ENCODE data around the gene CDK10.
"Not testable (repeated sequence)": the region's sequence is repeated elsewhere in the genome, so short reads cannot be mapped to it uniquely, and the experiment has no call there.

Gene CDK10

DNA sequence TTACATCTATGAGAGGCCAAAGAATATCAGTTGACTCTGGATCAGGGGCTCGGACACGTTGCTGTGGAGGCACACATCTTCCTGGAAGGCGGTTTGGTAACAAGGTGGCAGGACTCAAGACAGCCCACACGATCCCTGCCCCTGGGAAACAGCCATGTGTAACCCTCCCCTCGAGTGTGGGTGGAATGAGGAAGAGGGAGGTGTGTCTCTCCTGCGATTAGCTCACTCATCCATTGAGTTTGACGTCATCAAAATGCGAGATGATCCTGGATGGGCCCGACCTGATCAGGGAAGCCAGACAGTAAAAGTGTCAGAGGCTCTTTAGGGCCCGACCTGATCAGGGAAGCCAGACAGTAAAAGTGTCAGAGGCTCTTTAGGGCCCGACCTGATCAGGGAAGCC is 22.3 kb upstream of the CDK10 start:
- DNase-seq; intact Hi-C loops (cut with DNase I): not testable (repeated sequence)

DNA sequence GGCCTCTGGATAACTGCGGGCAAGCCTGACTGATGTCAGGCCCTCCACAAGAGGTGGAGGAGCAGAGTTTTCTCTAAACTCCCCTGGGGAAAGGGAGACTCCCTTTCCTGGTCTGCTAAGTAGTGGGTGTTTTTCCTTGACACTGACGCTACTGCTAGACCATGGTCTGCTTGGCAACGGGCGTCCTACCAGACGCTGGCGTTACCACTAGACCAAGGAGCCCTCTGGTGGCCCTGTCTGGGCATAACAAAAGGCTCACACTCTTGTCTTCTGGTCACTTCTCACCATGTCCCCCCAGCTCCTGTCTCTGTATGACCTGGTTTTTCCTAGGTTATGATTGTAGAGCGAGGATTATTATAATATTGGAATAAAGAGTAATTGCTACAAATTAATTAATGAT is 19.5 kb upstream of the CDK10 start:
- DNase-seq: peak in 7 of 10 donors; percentile 33 to 93 (median 54)
- intact Hi-C loops (cut with DNase I): not testable (repeated sequence)

DNA sequence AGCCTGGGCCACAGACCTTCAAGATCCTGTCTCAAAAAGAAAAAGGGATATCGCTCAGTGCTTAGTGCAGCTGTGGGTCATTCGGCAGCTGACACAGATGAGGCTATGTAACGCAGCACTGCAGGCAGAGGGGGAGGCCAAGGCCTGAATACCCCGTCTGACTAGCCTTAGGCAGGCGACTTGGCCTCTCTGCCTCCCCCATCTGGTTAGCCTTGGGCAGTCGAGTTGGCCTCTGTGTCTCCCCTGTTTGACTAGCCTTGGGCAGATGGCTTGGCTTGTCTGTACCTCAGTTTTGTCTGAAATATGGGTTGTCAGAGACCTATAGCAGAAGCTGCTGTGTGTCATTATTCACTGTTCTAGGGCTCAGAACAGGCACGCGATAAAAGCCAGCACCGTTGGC is 18.9 kb upstream of the CDK10 start:
- no peak for DNase-seq

DNA sequence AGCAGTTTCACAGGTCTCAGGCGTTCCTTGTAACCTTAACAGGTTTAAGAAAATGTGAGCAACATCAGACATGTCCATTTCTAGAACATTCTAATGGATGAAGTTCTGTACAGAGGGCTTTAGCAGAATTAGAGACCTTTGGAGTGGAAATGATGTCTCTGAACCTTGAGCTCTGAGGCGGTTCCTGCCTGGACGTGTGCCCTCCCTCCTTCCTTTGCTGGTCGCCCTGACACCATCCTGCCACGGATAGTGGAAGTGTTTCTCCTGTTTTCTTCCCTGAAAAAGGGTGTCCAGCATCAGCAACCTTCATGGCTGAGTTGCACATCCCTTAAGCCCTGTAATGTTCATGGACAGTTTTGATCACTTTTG is 17.7 kb upstream of the CDK10 start:
- intact Hi-C loops (cut with DNase I): no loop called here
- no peak for DNase-seq

More for the DNA sequence above, 18.9 kb upstream of the CDK10 start:
- intact Hi-C loops (cut with DNase I): no loop called here

DNA sequence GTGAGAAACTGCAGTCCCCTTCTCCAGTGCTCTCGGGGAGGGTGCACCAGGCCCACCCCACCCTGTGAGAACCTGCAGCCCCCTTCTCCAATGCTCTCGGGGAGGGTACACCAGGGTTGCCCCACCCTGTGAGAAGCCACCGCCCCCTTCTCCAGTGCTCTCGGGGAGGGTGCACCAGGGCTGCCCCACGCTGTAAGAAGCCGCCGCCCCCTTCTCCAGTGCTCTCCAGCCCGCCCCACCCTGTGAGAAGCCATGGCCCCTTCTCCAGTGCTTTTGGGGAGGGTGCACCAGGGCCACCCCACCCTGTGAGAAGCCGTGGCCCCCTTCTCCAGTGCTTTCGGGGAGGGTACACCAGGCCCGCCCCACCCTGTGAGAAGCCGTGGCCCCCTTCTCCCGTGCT is 16.7 kb upstream of the CDK10 start:
- no peak for DNase-seq

GRCh38 chr16:89670496-89671431 is 15.7 kb upstream of the CDK10 start:
- intact Hi-C loops (cut with DNase I): no loop called here
- no peak for DNase-seq

More for the DNA sequence above, 16.7 kb upstream of the CDK10 start:
- intact Hi-C loops (cut with DNase I): no loop called here

- DNase-seq; intact Hi-C loops (cut with DNase I): not testable (repeated sequence)
Measured at GRCh38 chr16:89671565-89671964, 14.9 kb upstream of the CDK10 start.

DNA sequence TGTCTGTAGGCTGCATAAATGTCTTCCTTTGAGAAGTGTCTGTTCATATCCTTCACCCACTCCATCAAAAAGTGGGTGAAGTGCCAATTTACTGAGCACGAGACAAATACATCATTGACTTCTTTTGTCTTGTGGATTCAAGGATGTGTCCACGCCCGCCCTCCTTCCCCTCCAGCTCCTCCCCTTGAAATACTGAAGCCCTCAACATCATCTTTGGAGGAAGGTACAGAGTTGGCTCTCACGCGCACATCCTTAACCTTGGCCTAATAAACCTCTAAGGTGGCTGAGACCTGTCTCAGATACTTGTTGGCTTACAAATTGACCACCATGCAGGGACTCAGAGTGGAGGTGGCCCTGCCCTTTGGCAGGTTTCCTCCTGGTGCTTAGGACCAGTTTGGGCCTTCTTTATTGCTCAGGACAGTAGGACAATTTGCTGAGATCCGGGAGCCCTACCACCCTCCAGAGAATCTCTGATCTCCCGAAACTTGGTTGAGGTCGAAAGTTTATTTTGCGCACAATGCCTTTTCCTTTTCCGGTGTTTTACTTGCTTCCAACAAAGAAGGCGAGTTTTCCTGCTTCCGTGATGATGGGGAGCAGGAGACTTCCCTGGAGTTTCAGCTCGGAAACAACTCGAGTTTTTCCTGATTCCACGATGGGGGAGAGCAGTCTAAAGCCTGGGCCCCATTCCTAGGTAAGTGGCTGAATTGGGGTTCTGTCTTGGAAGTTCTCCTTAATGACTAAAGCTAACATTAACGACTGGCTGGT is 14.1 kb upstream of the CDK10 start:
- intact Hi-C loops (cut with DNase I): no loop called here
- DNase-seq: no peak

GRCh38 chr16:89678258-89678657 is 8.2 kb upstream of the CDK10 start:
- intact Hi-C loops (cut with DNase I): no loop called here

GRCh38 chr16:89685916-89686315 is 573 bp upstream of the CDK10 start:
- peak in 3 of 10 donors; percentile 14 to 76 (median 61) for DNase-seq
- intact Hi-C loops (cut with DNase I): loop anchor here (2.0 kb wide), 1 partner anchor 15 kb away; the partner anchor contains the start of gene SPATA2L

More at GRCh38 chr16:89678258-89678657, 8.2 kb upstream of the CDK10 start:
- no peak for DNase-seq

DNA sequence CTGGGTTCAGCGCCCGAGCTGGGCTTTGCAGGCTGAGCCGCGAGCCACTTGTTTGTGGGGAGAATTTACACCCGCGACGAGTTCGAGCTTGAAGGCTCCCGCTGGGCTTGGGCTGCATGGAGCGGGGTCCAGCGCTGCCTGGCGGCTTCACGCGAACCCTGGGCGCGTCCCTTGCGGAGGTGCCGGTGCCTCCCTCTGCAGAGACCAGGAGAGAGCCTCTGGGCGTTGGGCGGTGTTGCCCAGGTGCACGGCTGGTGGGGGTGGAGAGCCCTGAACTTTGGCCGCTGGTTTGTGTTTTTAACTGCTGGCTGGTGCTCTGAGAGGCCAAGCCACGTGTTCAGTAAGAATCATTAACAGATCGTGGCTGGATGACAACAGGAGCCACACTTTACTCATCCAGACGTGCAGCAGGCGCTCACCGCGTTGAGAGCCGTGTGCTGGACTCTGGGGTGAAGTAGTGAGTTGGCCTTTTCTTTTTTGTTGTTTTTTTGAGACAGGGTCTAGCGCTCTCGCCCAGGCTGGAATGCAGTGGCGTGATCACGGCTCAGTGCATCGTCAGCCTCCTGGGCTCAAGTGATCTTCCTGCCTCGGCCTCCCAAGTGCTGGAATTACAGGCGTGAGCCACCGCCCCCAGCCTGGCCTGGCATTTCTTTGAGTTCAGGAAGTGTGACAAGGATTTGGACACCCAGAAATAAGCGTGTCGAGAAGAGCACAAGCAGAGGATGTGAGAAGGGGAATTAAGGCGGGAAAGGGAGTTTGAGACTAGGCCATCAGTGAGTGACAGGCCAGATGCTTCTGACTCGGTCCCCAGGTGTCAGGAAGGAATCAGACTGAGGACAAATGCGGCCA is 827 bp downstream of the CDK10 start:
- DNase-seq: peak in 3 of 10 donors; percentile 58 to 70 (median 60)
- intact Hi-C loops (cut with DNase I): loop anchor here (2.0 kb wide), 1 partner anchor 13 kb away; the partner anchor contains the start of gene SPATA2L

GRCh38 chr16:89688395-89688794 is 1.9 kb downstream of the CDK10 start:
- intact Hi-C loops (cut with DNase I): no loop called here
- DNase-seq: peak in 1 of 10 donors; percentile 22

GRCh38 chr16:89689142-89689541 is 2.7 kb downstream of the CDK10 start:
- intact Hi-C loops (cut with DNase I): no loop called here
- DNase-seq: peak in 2 of 10 donors; percentile 35 to 70

DNA sequence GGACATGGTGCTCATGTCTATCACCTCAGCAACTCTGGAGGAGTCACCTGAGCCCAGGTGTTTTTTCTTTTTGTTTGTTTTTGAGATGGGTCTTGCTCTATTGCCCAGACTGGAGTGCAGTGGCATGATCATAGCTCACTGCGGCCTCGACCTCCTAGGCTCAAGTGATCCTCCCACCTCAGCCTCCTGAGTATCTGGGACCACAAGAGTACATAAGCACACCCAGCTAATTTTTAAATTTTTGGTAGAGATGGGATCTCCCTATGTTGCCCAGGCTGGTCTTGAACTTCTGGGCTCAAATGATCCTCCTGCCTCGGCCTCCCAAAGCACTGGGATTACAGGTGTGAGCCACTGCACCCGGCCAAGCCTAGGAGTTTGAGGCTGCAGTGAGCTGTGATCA is 3.1 kb downstream of the CDK10 start:
- DNase-seq: peak in 3 of 10 donors; percentile 16 to 53 (median 17)
- intact Hi-C loops (cut with DNase I): not testable (repeated sequence)

- DNase-seq: peak in 3 of 10 donors; percentile 31 to 74 (median 38)
- intact Hi-C loops (cut with DNase I): no loop called here
Measured at GRCh38 chr16:89690392-89690901, 4.0 kb downstream of the CDK10 start.

GRCh38 chr16:89691231-89691985 is 4.9 kb downstream of the CDK10 start:
- intact Hi-C loops (cut with DNase I): no loop called here
- peak in 3 of 10 donors; percentile 41 to 73 (median 57) for DNase-seq

DNA sequence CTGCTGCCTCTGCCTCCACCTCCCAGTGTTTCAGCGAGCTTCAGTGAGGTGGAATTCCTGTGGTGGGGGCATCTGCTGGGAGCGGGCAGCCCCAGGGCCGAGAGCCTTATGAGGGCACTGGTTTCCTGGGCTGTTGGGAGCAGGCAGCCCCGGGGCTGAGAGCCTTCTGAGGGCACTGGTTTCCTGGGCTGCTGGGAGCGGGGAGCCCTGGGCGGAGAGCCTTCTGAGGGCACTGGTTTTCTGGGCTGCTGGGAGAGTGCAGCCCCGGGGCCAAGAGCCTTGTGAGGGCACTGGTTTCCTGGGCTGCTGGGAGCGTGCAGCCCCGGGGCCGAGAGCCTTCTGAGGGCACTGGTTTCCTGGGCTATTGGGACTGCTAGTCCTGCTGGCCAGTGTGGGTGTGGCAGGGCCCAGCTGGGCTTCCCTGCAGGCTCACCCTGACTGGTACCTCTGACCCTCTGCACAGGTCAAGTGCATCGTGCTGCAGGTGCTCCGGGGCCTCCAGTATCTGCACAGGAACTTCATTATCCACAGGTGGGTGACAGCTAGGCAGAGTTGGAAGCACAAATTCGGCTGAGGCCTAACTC is 5.6 kb downstream of the CDK10 start:
- intact Hi-C loops (cut with DNase I): no loop called here
- DNase-seq: peak in 3 of 10 donors; percentile 19 to 59 (median 45)

- intact Hi-C loops (cut with DNase I): no loop called here
- DNase-seq: peak in 3 of 10 donors; percentile 35 to 67 (median 42)
Measured at GRCh38 chr16:89693289-89693731, 6.8 kb downstream of the CDK10 start.
